Mucosa of rectum (tissue), 2 donors: Measurements from ENCODE around the gene ZC3H12A.

Source experiments
- H3K27ac ChIP-seq, 2 donors: one replicate each; pipeline ENCODE4 v1.7.0; 2013; ENCODE audit warnings: inconsistent platforms in 2 of 2, low read depth in 2 of 2, low read length in 2 of 2
- H3K27me3 ChIP-seq, 2 donors: one replicate each; pipeline ENCODE4 v1.7.0; 2013; ENCODE audit warnings: low read length in 2 of 2; ENCODE audit not compliant: control insufficient read depth in 2 of 2, insufficient read depth in 2 of 2
- H3K36me3 ChIP-seq, 2 donors: one replicate each; pipeline ENCODE4 v1.7.0; 2013; ENCODE audit warnings: low read length in 2 of 2; ENCODE audit not compliant: control insufficient read depth in 2 of 2, insufficient read depth in 2 of 2
- H3K4me1 ChIP-seq, 2 donors: one replicate each; pipeline ENCODE4 v1.7.0; 2013; ENCODE audit warnings: low read length in 2 of 2, mild to moderate bottlenecking in 1 of 2; ENCODE audit not compliant: control insufficient read depth in 2 of 2, insufficient read depth in 2 of 2
- H3K4me3 ChIP-seq, 2 donors: one replicate each; pipeline ENCODE4 v1.7.0; 2013; ENCODE audit warnings: low read length in 2 of 2
- H3K9ac ChIP-seq, 2 donors: one replicate each; pipeline ENCODE4 v1.7.0; 2013; ENCODE audit warnings: low read length in 2 of 2, low read depth in 1 of 2, mild to moderate bottlenecking in 1 of 2
- H3K9me3 ChIP-seq, 2 donors: one replicate each; pipeline ENCODE4 v1.7.0; 2013; ENCODE audit warnings: low read length in 2 of 2; ENCODE audit not compliant: control insufficient read depth in 2 of 2
- donor health status: healthy.
- donor health status: Normal muscosa, but diverticular disease.

ZC3H12A gene

GRCh38 chr1:37438869-37439343 is 35.5 kb upstream of the ZC3H12A start:
- H3K9me3 ChIP-seq = no peaks in the 10 kb centered on the region
- H3K4me1 ChIP-seq = no peaks in the 10 kb centered on the region
- H3K9ac ChIP-seq = no peak overlapping the region
- no peaks in the 10 kb centered on the region for H3K36me3 ChIP-seq
- H3K27ac ChIP-seq = no peak overlapping the region
- H3K27me3 ChIP-seq = peaks cover 9 to 11% of the 10 kb centered on the region in 2 donors
- H3K4me3 ChIP-seq = no peak overlapping the region

- no peak overlapping the region for H3K27ac ChIP-seq
- H3K9ac ChIP-seq = no peak overlapping the region
- H3K4me3 ChIP-seq = no peak overlapping the region
- peaks cover 9 to 11% of the 10 kb centered on the region in 2 donors for H3K27me3 ChIP-seq
- no peaks in the 10 kb centered on the region for H3K4me1 ChIP-seq
- no peaks in the 10 kb centered on the region for H3K9me3 ChIP-seq
- no peaks in the 10 kb centered on the region for H3K36me3 ChIP-seq
These were observed 34.9 kb upstream of the ZC3H12A start for GRCh38 chr1:37439349-37439995.

GRCh38 chr1:37441490-37441889 is 32.9 kb upstream of the ZC3H12A start:
- no peak overlapping the region for H3K27ac ChIP-seq
- no peak overlapping the region for H3K4me3 ChIP-seq
- H3K36me3 ChIP-seq = no peaks in the 10 kb centered on the region
- H3K9ac ChIP-seq = no peak overlapping the region
- no peaks in the 10 kb centered on the region for H3K4me1 ChIP-seq
- peaks cover 9 to 11% of the 10 kb centered on the region in 2 donors for H3K27me3 ChIP-seq
- no peaks in the 10 kb centered on the region for H3K9me3 ChIP-seq

GRCh38 chr1:37442139-37442538 is 32.2 kb upstream of the ZC3H12A start:
- peaks cover 9 to 11% of the 10 kb centered on the region in 2 donors for H3K27me3 ChIP-seq
- no peaks in the 10 kb centered on the region for H3K9me3 ChIP-seq

GRCh38 chr1:37442644-37443043 is 31.7 kb upstream of the ZC3H12A start:
- H3K27me3 ChIP-seq = peaks cover 7 to 10% of the 10 kb centered on the region in 2 donors
- H3K4me3 ChIP-seq = no peak overlapping the region
- no peak overlapping the region for H3K9ac ChIP-seq
- H3K4me1 ChIP-seq = no peaks in the 10 kb centered on the region
- H3K36me3 ChIP-seq = no peaks in the 10 kb centered on the region
- no peak overlapping the region for H3K27ac ChIP-seq
- no peaks in the 10 kb centered on the region for H3K9me3 ChIP-seq

More at GRCh38 chr1:37442139-37442538, 32.2 kb upstream of the ZC3H12A start:
- no peaks in the 10 kb centered on the region for H3K36me3 ChIP-seq
- H3K4me3 ChIP-seq = no peak overlapping the region
- no peak overlapping the region for H3K9ac ChIP-seq
- no peaks in the 10 kb centered on the region for H3K4me1 ChIP-seq
- no peak overlapping the region for H3K27ac ChIP-seq

GRCh38 chr1:37446874-37447273 is 27.5 kb upstream of the ZC3H12A start:
- no peak overlapping the region for H3K4me3 ChIP-seq
- H3K9me3 ChIP-seq = no peaks in the 10 kb centered on the region
- no peaks in the 10 kb centered on the region for H3K4me1 ChIP-seq
- no peak overlapping the region for H3K9ac ChIP-seq
- no peak overlapping the region for H3K27ac ChIP-seq
- H3K36me3 ChIP-seq = no peaks in the 10 kb centered on the region
- peaks cover 4 to 7% of the 10 kb centered on the region in 2 donors for H3K27me3 ChIP-seq

- no peak overlapping the region for H3K9ac ChIP-seq
- H3K4me1 ChIP-seq = peaks cover 0 to 3% of the 10 kb centered on the region in 2 donors
- H3K4me3 ChIP-seq = no peak overlapping the region
- no peak overlapping the region for H3K27ac ChIP-seq
- H3K27me3 ChIP-seq = peaks cover 1 to 2% of the 10 kb centered on the region in 2 donors
- no peaks in the 10 kb centered on the region for H3K9me3 ChIP-seq
- no peaks in the 10 kb centered on the region for H3K36me3 ChIP-seq
These were observed 26.2 kb upstream of the ZC3H12A start for GRCh38 chr1:37448185-37448584.

GRCh38 chr1:37448691-37449417 is 25.5 kb upstream of the ZC3H12A start:
- H3K27me3 ChIP-seq = peaks cover 0 to 2% of the 10 kb centered on the region in 2 donors
- H3K9ac ChIP-seq = no peak overlapping the region
- no peak overlapping the region for H3K4me3 ChIP-seq
- no peaks in the 10 kb centered on the region for H3K36me3 ChIP-seq
- no peak overlapping the region for H3K27ac ChIP-seq
- H3K4me1 ChIP-seq = peaks cover 0 to 3% of the 10 kb centered on the region in 2 donors
- no peaks in the 10 kb centered on the region for H3K9me3 ChIP-seq

- no peaks in the 10 kb centered on the region for H3K9me3 ChIP-seq
- no peak overlapping the region for H3K9ac ChIP-seq
- H3K27ac ChIP-seq = no peak overlapping the region
- H3K27me3 ChIP-seq = peaks cover 0 to 2% of the 10 kb centered on the region in 2 donors
- H3K36me3 ChIP-seq = no peaks in the 10 kb centered on the region
- peaks cover 1 to 5% of the 10 kb centered on the region in 2 donors for H3K4me1 ChIP-seq
- no peak overlapping the region for H3K4me3 ChIP-seq
These were observed 24.4 kb upstream of the ZC3H12A start for GRCh38 chr1:37449936-37450335.

- peaks cover 3 to 5% of the 10 kb centered on the region in 2 donors for H3K4me1 ChIP-seq
- H3K9me3 ChIP-seq = no peaks in the 10 kb centered on the region
- no peak overlapping the region for H3K27ac ChIP-seq
- H3K27me3 ChIP-seq = peaks cover 0 to 2% of the 10 kb centered on the region in 2 donors
- no peak overlapping the region for H3K4me3 ChIP-seq
- no peak overlapping the region for H3K9ac ChIP-seq
- H3K36me3 ChIP-seq = no peaks in the 10 kb centered on the region
These were observed 22.0 kb upstream of the ZC3H12A start for GRCh38 chr1:37452416-37452815.
